Measurements from ENCODE around the gene ZNF423. TPM values are rescaled to one million over a fixed set of nuclear protein-coding genes. Genes with fewer than 3 reads are reported as not detected.
A peak's percentile ranks its signal among the peaks of the same experiment; 100 is the strongest.

The ZNF423 gene
- total RNA-seq, 1 donor from 2014 or later = 10.7 TPM

GRCh38 chr16:49473131-49473530 is 382.8 kb downstream of the ZNF423 start:
- peak; percentile 17 for DNase-seq
- Histone ChIP-seq H3K27me3 (ENCODE audit: low read depth) (no peaks in the 10 kb centered on the region), H3K4me3 (no peak overlapping the region), H3K27ac (no peak overlapping the region), H3K9me3 (no peaks in the 10 kb centered on the region), H3K4me1 (no peaks in the 10 kb centered on the region), H3K36me3 (no peaks in the 10 kb centered on the region)
- intact Hi-C loops (cut with DNase I) = no loop called here
- no peak for TF ChIP-seq CTCF (IDR thresholded peaks at IDR 0.05)
- no peak for ATAC-seq

GRCh38 chr16:49472598-49472997 is 383.3 kb downstream of the ZNF423 start:
- intact Hi-C loops (cut with DNase I) = no loop called here
- Histone ChIP-seq H3K27me3 (ENCODE audit: low read depth) (no peaks in the 10 kb centered on the region), H3K27ac (no peak overlapping the region), H3K4me3 (no peak overlapping the region), H3K36me3 (no peaks in the 10 kb centered on the region), H3K4me1 (no peaks in the 10 kb centered on the region), H3K9me3 (no peaks in the 10 kb centered on the region)
- no peak for TF ChIP-seq CTCF (IDR thresholded peaks at IDR 0.05)
- DNase-seq (peak; percentile 22), ATAC-seq (no peak)

GRCh38 chr16:49471038-49471727 is 384.7 kb downstream of the ZNF423 start:
- H3K4me3 ChIP-seq = no peak overlapping the region
- no peak for DNase-seq
- intact Hi-C loops (cut with DNase I) = no loop called here

GRCh38 chr16:49470513-49470991 is 385.4 kb downstream of the ZNF423 start:
- peak; percentile 18 for DNase-seq
- no peak overlapping the region for H3K27ac ChIP-seq

More at GRCh38 chr16:49471038-49471727, 384.7 kb downstream of the ZNF423 start:
- Histone ChIP-seq H3K4me1 (no peaks in the 10 kb centered on the region), H3K27ac (no peak overlapping the region), H3K27me3 (ENCODE audit: low read depth) (no peaks in the 10 kb centered on the region), H3K9me3 (no peaks in the 10 kb centered on the region), H3K36me3 (no peaks in the 10 kb centered on the region)
- ATAC-seq = no peak
- TF ChIP-seq CTCF (IDR thresholded peaks at IDR 0.05) = no peak

GRCh38 chr16:49469930-49470451 is 385.9 kb downstream of the ZNF423 start:
- ATAC-seq = no peak
- peaks cover 5% of the 10 kb centered on the region for H3K27me3 ChIP-seq (ENCODE audit: low read depth)

More at GRCh38 chr16:49470513-49470991, 385.4 kb downstream of the ZNF423 start:
- no peaks in the 10 kb centered on the region for H3K4me1 ChIP-seq
- ATAC-seq = no peak
- no peaks in the 10 kb centered on the region for H3K27me3 ChIP-seq (ENCODE audit: low read depth)
- intact Hi-C loops (cut with DNase I) = no loop called here
- no peaks in the 10 kb centered on the region for H3K36me3 ChIP-seq
- H3K4me3 ChIP-seq = no peak overlapping the region
- no peaks in the 10 kb centered on the region for H3K9me3 ChIP-seq
- TF ChIP-seq CTCF (IDR thresholded peaks at IDR 0.05) = no peak

More at GRCh38 chr16:49469930-49470451, 385.9 kb downstream of the ZNF423 start:
- intact Hi-C loops (cut with DNase I) = no loop called here
- Histone ChIP-seq H3K4me1 (no peaks in the 10 kb centered on the region), H3K4me3 (no peak overlapping the region), H3K9me3 (no peaks in the 10 kb centered on the region), H3K36me3 (no peaks in the 10 kb centered on the region), H3K27ac (no peak overlapping the region)
- peak; percentile 18 for DNase-seq
- TF ChIP-seq CTCF (IDR thresholded peaks at IDR 0.05) = no peak
